Neural cell (in vitro differentiated cells): Measurements from ENCODE around the gene HS2ST1.

Source experiments
- CTCF ChIP-seq: fragments of 450-650 bp; IDR thresholded peaks from 2 replicates; pipeline ENCODE4 v1.5.1; 2014; ENCODE audit warnings: antibody characterized with exemption, mild to moderate bottlenecking, moderate library complexity; ENCODE audit not compliant: poor library complexity, severe bottlenecking
- EP300 ChIP-seq: fragments of 450-650 bp; conservative IDR thresholded peaks from 2 replicates; pipeline ENCODE4 v1.6.1; 2014; ENCODE audit warnings: antibody characterized with exemption, mild to moderate bottlenecking, moderate library complexity; ENCODE audit not compliant: poor library complexity, severe bottlenecking
- EZH2 ChIP-seq: fragments of 200-600, 300-800 bp; shearing (Covaris generic), sonication (generic); IDR thresholded peaks from 2 replicates; pipeline ENCODE4 v1.6.1; 2014; ENCODE audit warnings: antibody characterized with exemption, low read length, borderline replicate concordance, mild to moderate bottlenecking; ENCODE audit not compliant: insufficient read depth, poor library complexity, severe bottlenecking
- POLR2AphosphoS5 ChIP-seq: IDR thresholded peaks from 2 replicates; pipeline ENCODE4 v1.6.1; 2012
- RAD21 ChIP-seq: fragments of 450-650 bp; conservative IDR thresholded peaks from 2 replicates; pipeline ENCODE4 v1.6.1; 2014; ENCODE audit warnings: antibody characterized with exemption, mild to moderate bottlenecking, moderate library complexity
- REST ChIP-seq: IDR thresholded peaks from 2 replicates; pipeline ENCODE4 v1.6.1; 2012; ENCODE audit warnings: borderline replicate concordance

- TF ChIP-seq REST (no peak), CTCF (no peak), EZH2 (no peak), EP300 (no peak), POLR2AphosphoS5 (no peak), RAD21 (no peak)
These were observed 147.3 kb downstream of the HS2ST1 start for GRCh38 chr1:87061742-87062156.
